GM23248 (cell line): Measurements from ENCODE around the gene SPAG9. TPM values are rescaled to one million over a fixed set of nuclear protein-coding genes. Genes with fewer than 3 reads are reported as not detected.

Source experiments
- DNase-seq: peaks from one replicate; pipeline ENCODE4 v3.0.0-alpha.2; 2015
- H2AFZ ChIP-seq: fragments of 200-600 bp; sonication (generic); 2 replicates; pipeline ENCODE4 v1.6.1; 2016; ENCODE audit warnings: antibody characterized with exemption
- H3F3A ChIP-seq: fragments of 200-600 bp; sonication (generic); 2 replicates; pipeline ENCODE4 v1.6.1; 2016; ENCODE audit warnings: mild to moderate bottlenecking, antibody characterized with exemption, mixed run types; ENCODE audit not compliant: insufficient read depth
- H3K27ac ChIP-seq: fragments of 200-600 bp; sonication (generic); 2 replicates; pipeline ENCODE4 v1.5.1; 2016; ENCODE audit warnings: mild to moderate bottlenecking
- H3K27me3 ChIP-seq: fragments of 200-600 bp; sonication (generic); replicated peaks from 2 replicates; pipeline ENCODE4 v1.6.1; 2016; ENCODE audit warnings: mild to moderate bottlenecking; ENCODE audit not compliant: insufficient read depth
- H3K36me3 ChIP-seq: fragments of 200-600 bp; sonication (generic); 2 replicates; pipeline ENCODE4 v1.6.1; 2016; ENCODE audit warnings: low read depth, mild to moderate bottlenecking
- H3K4me1 ChIP-seq: fragments of 200-600 bp; sonication (generic); 2 replicates; pipeline ENCODE4 v1.6.1; 2016; ENCODE audit warnings: mild to moderate bottlenecking; ENCODE audit not compliant: insufficient read depth
- H3K4me2 ChIP-seq: fragments of 200-600 bp; sonication (generic); one replicate; pipeline ENCODE4 v1.6.1; 2016; ENCODE audit warnings: mild to moderate bottlenecking; ENCODE audit not compliant: unreplicated experiment
- H3K4me3 ChIP-seq: fragments of 200-600 bp; sonication (generic); 2 replicates; pipeline ENCODE4 v1.5.1; 2016; ENCODE audit warnings: mild to moderate bottlenecking
- H3K79me2 ChIP-seq: fragments of 200-600 bp; sonication (generic); 2 replicates; pipeline ENCODE4 v1.6.1; 2016; ENCODE audit warnings: mild to moderate bottlenecking; ENCODE audit not compliant: insufficient read depth
- H3K9ac ChIP-seq: fragments of 200-600 bp; sonication (generic); 2 replicates; pipeline ENCODE4 v1.6.1; 2016; ENCODE audit warnings: mild to moderate bottlenecking
- H3K9me2 ChIP-seq: fragments of 200-600 bp; sonication (generic); 2 replicates; pipeline ENCODE4 v1.6.1; 2016; ENCODE audit warnings: mixed run types, mild to moderate bottlenecking, moderate library complexity; ENCODE audit not compliant: insufficient read depth
- H3K9me3 ChIP-seq: fragments of 200-600 bp; sonication (generic); one replicate; pipeline ENCODE4 v1.6.1; 2017; ENCODE audit warnings: low read depth
- H4K20me1 ChIP-seq: fragments of 200-600 bp; sonication (generic); 2 replicates; pipeline ENCODE4 v1.6.0; 2016; ENCODE audit not compliant: insufficient read depth
- EZH2 ChIP-seq: fragments of 200-600 bp; sonication (generic); IDR thresholded peaks from 2 replicates; pipeline ENCODE4 v1.6.1; 2018; ENCODE audit warnings: antibody characterized with exemption, mild to moderate bottlenecking; ENCODE audit not compliant: insufficient read depth, poor library complexity, severe bottlenecking
- EZH2phosphoT487 ChIP-seq: fragments of 200-600 bp; sonication (generic); IDR thresholded peaks from 2 replicates; pipeline ENCODE4 v1.6.1; 2018; ENCODE audit warnings: antibody characterized with exemption, moderate library complexity, mild to moderate bottlenecking, low read depth; ENCODE audit not compliant: insufficient read depth
- WGBS, 2 experiments: methylation state at CpG; one replicate each; pipeline ENCODE4 v1.1.6; 2015 to 2017; ENCODE audit warnings: low lambda C conversion rate in 2 of 2, low coverage in 1 of 2; ENCODE audit errors: missing lambda C conversion rate in 2 of 2; 5-methylcytosine and 5-hydroxymethylcytosine counted together
- in situ Hi-C: fragments of 300-500 bp; cut with MboI; formaldehyde crosslinking; loops from 2 replicates; pipeline ENCODE4 v1.15.0; 2020
- polyA plus RNA-seq: library from polyadenylated mRNA; unstranded; fragments of >200 nt; fragmentation: Nextera tagmentation; extraction: Ambion mirVana; gene quantifications from 2 replicates; pipeline ENCODE4 v1.2.1, GENCODE V29; 2016
- total RNA-seq: library from RNA; depleted of rRNA; stranded (reverse); fragments of >200 nt; shearing (Covaris generic); gene quantifications from 2 replicates; pipeline ENCODE4 v1.2.3, GENCODE V29; 2014

Gene SPAG9
- total and polyA plus RNA-seq, 2 experiments from 2014 or later = 21.5 to 58.8 TPM

DNA sequence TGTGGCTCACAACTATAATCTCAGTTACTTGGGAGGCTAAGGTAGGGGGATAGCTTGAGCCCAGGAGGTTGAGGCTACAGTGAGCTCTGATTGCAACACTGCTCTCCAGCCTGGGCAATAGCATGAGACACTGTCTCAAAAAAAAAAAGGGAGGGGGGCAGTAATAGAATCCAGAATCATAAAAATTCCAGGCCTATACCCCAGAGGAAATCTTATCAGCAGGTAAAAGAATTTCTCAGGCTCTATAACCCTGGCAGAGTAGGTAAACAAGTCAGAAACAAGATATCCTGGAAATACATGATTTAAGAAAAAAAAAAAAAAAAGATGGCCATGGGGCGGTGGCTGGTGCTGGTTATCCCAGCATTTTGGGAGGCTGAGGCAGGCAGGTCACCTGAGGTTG, 12.9 kb downstream of the SPAG9 start:
- H3K9me2 ChIP-seq = no peaks in the 10 kb centered on the region
- no peak for TF ChIP-seq EZH2phosphoT487
- TF ChIP-seq EZH2 = no peak
- H3K4me3 ChIP-seq = no peak overlapping the region
- H3F3A ChIP-seq = no peaks in the 10 kb centered on the region
- in situ Hi-C loops = no loop called here
- no peaks in the 10 kb centered on the region for H3K4me1 ChIP-seq
- H3K9me3 ChIP-seq = no peaks in the 10 kb centered on the region
- peaks cover 4% of the 10 kb centered on the region; the same call in 1 of the 2 replicates for H4K20me1 ChIP-seq
- 100% methylated on average over 1 of the region's 1 CpG for WGBS, 2 experiments
- H3K4me2 ChIP-seq = no peak overlapping the region
- peaks cover 100% of the 10 kb centered on the region for H3K79me2 ChIP-seq
- H3K9ac ChIP-seq = no peak overlapping the region
- H3K27me3 ChIP-seq = no peaks in the 10 kb centered on the region
- no peak overlapping the region for H2AFZ ChIP-seq
- no peak overlapping the region for H3K27ac ChIP-seq
- H3K36me3 ChIP-seq = no peaks in the 10 kb centered on the region
- no peak for DNase-seq

GRCh38 chr17:51103451-51103850, 17.2 kb downstream of the SPAG9 start:
- no peak overlapping the region for H3K4me2 ChIP-seq
- no peak for DNase-seq
- H2AFZ ChIP-seq = no peak overlapping the region
- no peaks in the 10 kb centered on the region for H3K9me2 ChIP-seq
- H3K4me3 ChIP-seq = no peak overlapping the region
- in situ Hi-C loops = no loop called here
- no peak overlapping the region for H3K27ac ChIP-seq
- no peaks in the 10 kb centered on the region for H3F3A ChIP-seq
- H3K9me3 ChIP-seq = no peaks in the 10 kb centered on the region
- H3K4me1 ChIP-seq = no peaks in the 10 kb centered on the region
- TF ChIP-seq EZH2 (no peak), EZH2phosphoT487 (no peak)
- no peaks in the 10 kb centered on the region for H4K20me1 ChIP-seq
- 49 to 56% methylated on average over 2 of the region's 2 CpGs for WGBS, 2 experiments
- H3K27me3 ChIP-seq = no peaks in the 10 kb centered on the region
- H3K9ac ChIP-seq = no peak overlapping the region
- H3K79me2 ChIP-seq = peaks cover 100% of the 10 kb centered on the region
- H3K36me3 ChIP-seq = no peaks in the 10 kb centered on the region

- no peaks in the 10 kb centered on the region for H4K20me1 ChIP-seq
- H3K4me3 ChIP-seq = no peak overlapping the region
- H3K79me2 ChIP-seq = peaks cover 100% of the 10 kb centered on the region
- H3K4me1 ChIP-seq = no peaks in the 10 kb centered on the region
- H3K9ac ChIP-seq = no peak overlapping the region
- 37 to 43% methylated on average over 3 of the region's 3 CpGs for WGBS, 2 experiments
- H3K9me3 ChIP-seq = no peaks in the 10 kb centered on the region
- H3K36me3 ChIP-seq = no peaks in the 10 kb centered on the region
- no peaks in the 10 kb centered on the region for H3K9me2 ChIP-seq
- H3K27ac ChIP-seq = no peak overlapping the region
- in situ Hi-C loops = no loop called here
- TF ChIP-seq EZH2phosphoT487 (no peak), EZH2 (no peak)
- no peak overlapping the region for H3K4me2 ChIP-seq
- H3K27me3 ChIP-seq = no peaks in the 10 kb centered on the region
- no peak for DNase-seq
- no peaks in the 10 kb centered on the region for H3F3A ChIP-seq
- no peak overlapping the region for H2AFZ ChIP-seq
Measured at GRCh38 chr17:51103050-51103449, 17.6 kb downstream of the SPAG9 start.

- H3K4me2 ChIP-seq = no peak overlapping the region
- H3F3A ChIP-seq = no peaks in the 10 kb centered on the region
- no peak overlapping the region for H2AFZ ChIP-seq
- TF ChIP-seq EZH2 = no peak
- no peaks in the 10 kb centered on the region for H3K27me3 ChIP-seq
- no peaks in the 10 kb centered on the region for H3K9me3 ChIP-seq
- peaks cover 98% of the 10 kb centered on the region for H3K79me2 ChIP-seq
- no peak for DNase-seq
- no peak overlapping the region for H3K4me3 ChIP-seq
- in situ Hi-C loops = no loop called here
- 81 to 85% methylated on average over 4 of the region's 4 CpGs for WGBS, 2 experiments
- H3K9ac ChIP-seq = no peak overlapping the region
- H4K20me1 ChIP-seq = no peaks in the 10 kb centered on the region
- no peak overlapping the region for H3K27ac ChIP-seq
- H3K4me1 ChIP-seq = no peaks in the 10 kb centered on the region
- no peaks in the 10 kb centered on the region for H3K9me2 ChIP-seq
- H3K36me3 ChIP-seq = no peaks in the 10 kb centered on the region
Measured at GRCh38 chr17:51097708-51098446, 22.8 kb downstream of the SPAG9 start.
